DND-41 (cell line): Measurements from ENCODE around the gene IL17REL.

Experiments
- EZH2 ChIP-seq: IDR thresholded peaks from 3 replicates; pipeline ENCODE4 v1.6.1; 2012; ENCODE audit warnings: borderline replicate concordance, low read depth, mild to moderate bottlenecking, moderate library complexity, low read length, inconsistent platforms; ENCODE audit not compliant: severe bottlenecking
- TF ChIP-seq, protein P1 (sequence below): IDR thresholded peaks from 2 replicates; pipeline ENCODE4 v1.5.1; 2012; ENCODE audit warnings: borderline replicate concordance, low read length, moderate library complexity, mild to moderate bottlenecking; ENCODE audit not compliant: poor library complexity, severe bottlenecking; ENCODE audit errors: extremely low read depth

DNA sequence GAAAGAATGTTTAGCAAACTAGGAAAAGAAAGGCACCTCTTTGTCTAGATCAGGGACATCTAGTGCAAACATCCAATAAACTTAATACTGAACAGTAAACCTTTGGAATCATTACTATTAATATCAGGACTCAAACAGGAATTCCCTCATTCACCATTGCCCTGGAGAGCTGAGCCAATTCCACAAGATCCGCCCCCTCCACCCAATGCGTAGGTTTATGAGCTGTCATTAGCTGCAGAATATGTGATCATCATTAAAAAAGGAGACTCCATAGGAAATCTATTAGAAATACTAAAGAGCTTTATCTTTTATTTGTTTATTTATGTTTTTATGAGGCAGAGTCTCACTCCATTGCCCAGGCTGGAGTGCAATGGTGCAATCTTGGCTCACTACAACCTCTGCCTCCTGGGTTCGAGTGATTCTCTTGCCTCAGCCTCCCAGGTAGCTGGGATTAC is 5.5 kb downstream of the IL17REL start:
- TF ChIP-seq, protein P1, sequence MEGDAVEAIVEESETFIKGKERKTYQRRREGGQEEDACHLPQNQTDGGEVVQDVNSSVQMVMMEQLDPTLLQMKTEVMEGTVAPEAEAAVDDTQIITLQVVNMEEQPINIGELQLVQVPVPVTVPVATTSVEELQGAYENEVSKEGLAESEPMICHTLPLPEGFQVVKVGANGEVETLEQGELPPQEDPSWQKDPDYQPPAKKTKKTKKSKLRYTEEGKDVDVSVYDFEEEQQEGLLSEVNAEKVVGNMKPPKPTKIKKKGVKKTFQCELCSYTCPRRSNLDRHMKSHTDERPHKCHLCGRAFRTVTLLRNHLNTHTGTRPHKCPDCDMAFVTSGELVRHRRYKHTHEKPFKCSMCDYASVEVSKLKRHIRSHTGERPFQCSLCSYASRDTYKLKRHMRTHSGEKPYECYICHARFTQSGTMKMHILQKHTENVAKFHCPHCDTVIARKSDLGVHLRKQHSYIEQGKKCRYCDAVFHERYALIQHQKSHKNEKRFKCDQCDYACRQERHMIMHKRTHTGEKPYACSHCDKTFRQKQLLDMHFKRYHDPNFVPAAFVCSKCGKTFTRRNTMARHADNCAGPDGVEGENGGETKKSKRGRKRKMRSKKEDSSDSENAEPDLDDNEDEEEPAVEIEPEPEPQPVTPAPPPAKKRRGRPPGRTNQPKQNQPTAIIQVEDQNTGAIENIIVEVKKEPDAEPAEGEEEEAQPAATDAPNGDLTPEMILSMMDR = no peak
- no peak for TF ChIP-seq EZH2
